CD14-positive monocyte (primary cell): ENCODE data around the gene SH2D1A. TPM values are rescaled to one million over a fixed set of nuclear protein-coding genes. Genes with fewer than 3 reads are reported as not detected.

Source experiments
- DNase-seq, 3 donors: peaks; one replicate each; pipeline ENCODE4 v3.0.0-alpha.2; 2011 to 2022
- H2AFZ ChIP-seq: 2 replicates; pipeline ENCODE4 v1.6.0; 2012; ENCODE audit warnings: mild to moderate bottlenecking, low read depth, low read length, inconsistent platforms; ENCODE audit not compliant: insufficient read depth, poor library complexity, severe bottlenecking
- H3K27ac ChIP-seq, 2 donors: 1 replicate in 1 of 2; 2 replicates in 1 of 2; pipeline ENCODE4 v1.5.1; 2012 to 2013; ENCODE audit warnings: low read length in 2 of 2, control low read depth in 1 of 2, inconsistent platforms in 1 of 2, low read depth in 1 of 2, mild to moderate bottlenecking in 1 of 2
- H3K27me3 ChIP-seq, 2 donors: one replicate each; pipeline versions ENCODE4 v1.6.0 to v1.6.1; 2011 to 2013; ENCODE audit warnings: low read length in 2 of 2; ENCODE audit not compliant: control insufficient read depth in 2 of 2, insufficient read depth in 2 of 2
- H3K36me3 ChIP-seq, 2 donors: replicated peaks in 1 of 2; 1 replicate in 1 of 2; 2 replicates in 1 of 2; pipeline versions ENCODE4 v1.5.1 to v1.6.1; 2012 to 2013; ENCODE audit warnings: low read length in 2 of 2, control low read depth in 1 of 2, inconsistent platforms in 1 of 2, mild to moderate bottlenecking in 1 of 2; ENCODE audit not compliant: insufficient read depth in 2 of 2, control insufficient read depth in 1 of 2
- H3K4me1 ChIP-seq, 2 donors: 1 replicate in 1 of 2; 2 replicates in 1 of 2; pipeline versions ENCODE4 v1.5.1 to v1.6.1; 2012 to 2013; ENCODE audit warnings: low read length in 2 of 2, control low read depth in 1 of 2, inconsistent platforms in 1 of 2, mild to moderate bottlenecking in 1 of 2, moderate library complexity in 1 of 2; ENCODE audit not compliant: insufficient read depth in 2 of 2, control insufficient read depth in 1 of 2
- H3K4me2 ChIP-seq: replicated peaks from 2 replicates; pipeline ENCODE3; 2012; ENCODE audit warnings: low read length, moderate library complexity, mild to moderate bottlenecking; ENCODE audit not compliant: poor library complexity, severe bottlenecking; ENCODE audit errors: extremely low read depth
- H3K4me3 ChIP-seq, 3 experiments: fragments of 200-600 bp in 1 of 3; sonication (generic) in 1 of 3; replicated peaks in 1 of 3; 1 replicate in 2 of 3; 2 replicates in 1 of 3; pipeline ENCODE4 v1.5.1; 2011 to 2013; ENCODE audit warnings: low read length in 3 of 3, mild to moderate bottlenecking in 3 of 3, control low read depth in 2 of 3, low read depth in 2 of 3, inconsistent platforms in 1 of 3, moderate library complexity in 1 of 3
- H3K79me2 ChIP-seq: 2 replicates; pipeline ENCODE4 v1.6.0; 2012; ENCODE audit warnings: mild to moderate bottlenecking, control low read depth, inconsistent platforms, low read length, moderate library complexity; ENCODE audit not compliant: insufficient read depth
- H3K9ac ChIP-seq: 2 replicates; pipeline ENCODE4 v1.6.0; 2017; ENCODE audit warnings: low read length, mild to moderate bottlenecking; ENCODE audit not compliant: insufficient read depth, poor library complexity, severe bottlenecking
- H3K9me3 ChIP-seq, 2 donors: replicated peaks in 1 of 2; 1 replicate in 1 of 2; 2 replicates in 1 of 2; pipeline versions ENCODE4 v1.5.1 to v1.6.1; 2012 to 2013; ENCODE audit warnings: low read length in 2 of 2, control low read depth in 1 of 2; ENCODE audit not compliant: control insufficient read depth in 1 of 2, insufficient read depth in 1 of 2
- H4K20me1 ChIP-seq: 2 replicates; pipeline ENCODE4 v1.6.0; 2012; ENCODE audit warnings: mild to moderate bottlenecking, low read length, control low read depth, moderate library complexity; ENCODE audit not compliant: insufficient read depth
- H3K27ac Mint-ChIP-seq, 7 donors: one replicate each; pipeline ENCODE4 v1.8.0; 2020; ENCODE audit warnings: mild to moderate bottlenecking in 7 of 7, mixed read lengths in 7 of 7, moderate library complexity in 6 of 7, inconsistent platforms in 2 of 7
- H3K27me3 Mint-ChIP-seq, 3 donors: one replicate each; pipeline ENCODE4 v1.8.0; 2021 to 2022; ENCODE audit warnings: low read depth in 3 of 3, mild to moderate bottlenecking in 3 of 3, mixed read lengths in 3 of 3, moderate library complexity in 3 of 3, inconsistent platforms in 1 of 3
- H3K36me3 Mint-ChIP-seq, 2 donors: one replicate each; pipeline ENCODE4 v1.8.0; 2020; ENCODE audit warnings: mixed read lengths in 2 of 2, inconsistent platforms in 1 of 2, mild to moderate bottlenecking in 1 of 2
- H3K4me1 Mint-ChIP-seq: one replicate; pipeline ENCODE4 v1.8.0; 2020; ENCODE audit warnings: mild to moderate bottlenecking, mixed read lengths
- H3K4me3 Mint-ChIP-seq, 2 donors: one replicate each; pipeline ENCODE4 v1.8.0; 2020; ENCODE audit warnings: mild to moderate bottlenecking in 2 of 2, mixed read lengths in 2 of 2, moderate library complexity in 1 of 2
- H3K9me3 Mint-ChIP-seq, 7 donors: one replicate each; pipeline ENCODE4 v1.8.0; 2020 to 2022; ENCODE audit warnings: mixed read lengths in 7 of 7, mild to moderate bottlenecking in 6 of 7, moderate library complexity in 6 of 7, inconsistent platforms in 2 of 7
- WGBS: methylation state at CpG from one replicate; pipeline ENCODE4 v1.1.5; 2013; ENCODE audit warnings: missing lambda C conversion rate; ENCODE audit not compliant: insufficient coverage; 5-methylcytosine and 5-hydroxymethylcytosine counted together
- intact Hi-C, 2 donors: fragments of 100-400 bp; cut with micrococcal nuclease; formaldehyde crosslinking; loops; one replicate each; pipeline versions ENCODE4 v1.15.0 to v1.15.1; 2023
- polyA plus RNA-seq, 3 donors: library from polyadenylated mRNA; depleted of rRNA in 1 of 3; unstranded in 2 of 3; stranded (reverse) in 1 of 3; fragments of 300-500 nt in 2 of 3; fragments of >200 nt in 1 of 3; fragmentation: Illumina TruSeq in 2 of 3; gene quantifications; 1 replicate in 2 of 3; 2 replicates in 1 of 3; pipeline ENCODE4 v1.2.3, GENCODE V29; 2012 to 2021
- TF ChIP-seq, protein P1 (sequence below): fragments of 200-600 bp; IDR thresholded peaks from one replicate; pipeline ENCODE4 v1.8.0; 2022; ENCODE audit warnings: antibody characterized with exemption, mild to moderate bottlenecking

SH2D1A gene
- polyA plus RNA-seq, 3 donors = 0.24 TPM; not detected in 2

GRCh38 chrX:124395145-124395880, 49.0 kb downstream of the SH2D1A start:
- intact Hi-C loops = no loop called here
- Mint-ChIP-seq H3K36me3 (no peaks in the 10 kb centered on the region), H3K4me1 (peaks cover 16% of the 10 kb centered on the region), H3K4me3 (peak overlapping the region in 1 of 2 donors; percentile 74), H3K27ac (no peak overlapping the region), H3K9me3 (peaks cover 0 to 5% (median 0%) of the 10 kb centered on the region in 7 donors), H3K27me3 (no peaks in the 10 kb centered on the region)
- H2AFZ ChIP-seq = no peak overlapping the region
- H3K27me3 ChIP-seq = no peaks in the 10 kb centered on the region
- H3K27ac ChIP-seq = no peak overlapping the region
- peaks cover 0 to 8% of the 10 kb centered on the region in 2 donors for H3K4me1 ChIP-seq
- no CpG with 5 or more reads among the region's 3 CpGs for WGBS
- no peaks in the 10 kb centered on the region for H3K79me2 ChIP-seq
- no peaks in the 10 kb centered on the region for H3K9me3 ChIP-seq
- no peaks in the 10 kb centered on the region for H4K20me1 ChIP-seq
- H3K9ac ChIP-seq = no peak overlapping the region
- no peak overlapping the region for H3K4me2 ChIP-seq
- no peak for DNase-seq
- no peaks in the 10 kb centered on the region for H3K36me3 ChIP-seq
- no peak overlapping the region for H3K4me3 ChIP-seq
- TF ChIP-seq, protein P1, sequence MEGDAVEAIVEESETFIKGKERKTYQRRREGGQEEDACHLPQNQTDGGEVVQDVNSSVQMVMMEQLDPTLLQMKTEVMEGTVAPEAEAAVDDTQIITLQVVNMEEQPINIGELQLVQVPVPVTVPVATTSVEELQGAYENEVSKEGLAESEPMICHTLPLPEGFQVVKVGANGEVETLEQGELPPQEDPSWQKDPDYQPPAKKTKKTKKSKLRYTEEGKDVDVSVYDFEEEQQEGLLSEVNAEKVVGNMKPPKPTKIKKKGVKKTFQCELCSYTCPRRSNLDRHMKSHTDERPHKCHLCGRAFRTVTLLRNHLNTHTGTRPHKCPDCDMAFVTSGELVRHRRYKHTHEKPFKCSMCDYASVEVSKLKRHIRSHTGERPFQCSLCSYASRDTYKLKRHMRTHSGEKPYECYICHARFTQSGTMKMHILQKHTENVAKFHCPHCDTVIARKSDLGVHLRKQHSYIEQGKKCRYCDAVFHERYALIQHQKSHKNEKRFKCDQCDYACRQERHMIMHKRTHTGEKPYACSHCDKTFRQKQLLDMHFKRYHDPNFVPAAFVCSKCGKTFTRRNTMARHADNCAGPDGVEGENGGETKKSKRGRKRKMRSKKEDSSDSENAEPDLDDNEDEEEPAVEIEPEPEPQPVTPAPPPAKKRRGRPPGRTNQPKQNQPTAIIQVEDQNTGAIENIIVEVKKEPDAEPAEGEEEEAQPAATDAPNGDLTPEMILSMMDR = no peak

DNA sequence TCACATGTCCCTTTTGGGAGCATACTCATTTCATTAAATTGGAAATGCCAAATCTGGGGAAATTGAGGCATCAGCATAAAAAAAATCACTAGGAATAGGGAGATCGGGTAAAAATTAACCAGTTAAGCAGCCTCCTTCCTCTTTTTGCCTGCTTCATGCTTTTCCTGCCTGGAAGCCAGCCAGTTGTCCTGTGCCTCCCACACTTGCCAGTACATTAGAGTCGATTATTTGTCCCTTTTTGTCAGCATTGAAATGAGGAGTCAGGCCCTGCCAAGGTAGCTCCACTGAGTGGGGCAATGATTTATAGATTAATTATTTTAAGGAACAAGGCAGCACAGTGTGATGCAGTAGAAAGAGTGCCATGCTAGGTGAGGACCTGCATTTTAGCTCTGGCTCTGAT, 55.3 kb downstream of the SH2D1A start:
- no peak overlapping the region for H2AFZ ChIP-seq
- no peak overlapping the region for H3K4me2 ChIP-seq
- H3K27ac ChIP-seq = no peak overlapping the region
- no peaks in the 10 kb centered on the region for H3K36me3 Mint-ChIP-seq
- WGBS = no CpG with 5 or more reads among the region's 2 CpGs
- peaks cover 0 to 2% (median 0%) of the 10 kb centered on the region in 3 donors for H3K27me3 Mint-ChIP-seq
- H3K4me3 ChIP-seq = no peak overlapping the region
- TF ChIP-seq, protein P1 = no peak
- no peaks in the 10 kb centered on the region for H3K27me3 ChIP-seq
- H3K4me1 Mint-ChIP-seq = no peaks in the 10 kb centered on the region
- H4K20me1 ChIP-seq = no peaks in the 10 kb centered on the region
- no peak overlapping the region for H3K9ac ChIP-seq
- intact Hi-C loops = no loop called here
- H3K9me3 Mint-ChIP-seq = peaks cover 0 to 3% (median 0%) of the 10 kb centered on the region in 7 donors
- DNase-seq = no peak
- H3K27ac Mint-ChIP-seq = no peak overlapping the region
- H3K79me2 ChIP-seq = no peaks in the 10 kb centered on the region
- no peaks in the 10 kb centered on the region for H3K9me3 ChIP-seq
- H3K4me3 Mint-ChIP-seq = no peak overlapping the region
- H3K4me1 ChIP-seq = no peaks in the 10 kb centered on the region
- H3K36me3 ChIP-seq = no peaks in the 10 kb centered on the region
